HepG2 (cell line): ENCODE measurements around the gene SLCO2B1. TPM values are rescaled to one million over a fixed set of nuclear protein-coding genes. Genes with fewer than 3 reads are reported as not detected.

Source experiments
- CCDC6 ChIP-seq: sonication (generic); formaldehyde crosslinking; IDR thresholded peaks from 2 replicates; pipeline ENCODE4 v1.8.1; 2022; ENCODE audit warnings: mild to moderate bottlenecking, missing genetic modification reagents, moderate library complexity
- GMEB1 ChIP-seq: sonication (generic); formaldehyde crosslinking; IDR thresholded peaks from 2 replicates; pipeline ENCODE4 v1.5.1; 2020; ENCODE audit warnings: missing genetic modification reagents, mild to moderate bottlenecking, borderline replicate concordance
- HOMEZ ChIP-seq: IDR thresholded peaks from 2 replicates; pipeline ENCODE4 v1.6.1; 2016; ENCODE audit warnings: low read depth
- HOXA9 ChIP-seq: sonication (generic); formaldehyde crosslinking; IDR thresholded peaks from 2 replicates; pipeline ENCODE4 v1.8.1; 2022; ENCODE audit warnings: missing genetic modification reagents, mild to moderate bottlenecking, moderate library complexity, borderline replicate concordance
- IRX3 ChIP-seq: sonication (generic); formaldehyde crosslinking; IDR thresholded peaks from 2 replicates; pipeline ENCODE4 v1.8.1; 2023; ENCODE audit warnings: mild to moderate bottlenecking, low read depth, missing genetic modification reagents, borderline replicate concordance
- RBM39 ChIP-seq: fragments of 200-400 bp; formaldehyde crosslinking; IDR thresholded peaks from one replicate; pipeline ENCODE4 v1.6.1; 2018; ENCODE audit warnings: antibody characterized with exemption, mild to moderate bottlenecking, low read depth, low read length; ENCODE audit not compliant: poor library complexity, severe bottlenecking
- TERF1 ChIP-seq: sonication (generic); formaldehyde crosslinking; IDR thresholded peaks from 2 replicates; pipeline ENCODE4 v1.8.0; 2022; ENCODE audit warnings: mild to moderate bottlenecking, missing genetic modification reagents, moderate library complexity
- THAP11 ChIP-seq: IDR thresholded peaks from 2 replicates; pipeline ENCODE4 v1.6.1; 2016; ENCODE audit warnings: missing biosample characterization, missing genetic modification reagents
- TOPORS ChIP-seq: sonication (generic); formaldehyde crosslinking; IDR thresholded peaks from 2 replicates; pipeline ENCODE4 v1.8.0; 2023; ENCODE audit warnings: mild to moderate bottlenecking, missing genetic modification reagents
- YY1 ChIP-seq: IDR thresholded peaks from 2 replicates; pipeline ENCODE4 v1.6.1; 2011; ENCODE audit warnings: low read length, low read depth, moderate library complexity, mild to moderate bottlenecking; ENCODE audit not compliant: insufficient read depth, insufficient replicate concordance
- ZBTB49 ChIP-seq: sonication (generic); formaldehyde crosslinking; IDR thresholded peaks from 2 replicates; pipeline ENCODE4 v1.4.0; 2020; ENCODE audit warnings: missing genetic modification reagents, borderline replicate concordance
- ZFP82 ChIP-seq: sonication (generic); formaldehyde crosslinking; IDR thresholded peaks from 2 replicates; pipeline ENCODE4 v1.5.1; 2020; ENCODE audit warnings: mild to moderate bottlenecking, missing genetic modification reagents, borderline replicate concordance
- ZNF329 ChIP-seq: sonication (generic); formaldehyde crosslinking; IDR thresholded peaks from 2 replicates; pipeline ENCODE4 v1.9.0; 2021; ENCODE audit warnings: low read depth, mild to moderate bottlenecking, missing genetic modification reagents
- ZNF383 ChIP-seq: sonication (generic); formaldehyde crosslinking; IDR thresholded peaks from 2 replicates; pipeline ENCODE4 v1.4.0; 2020; ENCODE audit warnings: missing genetic modification reagents, mild to moderate bottlenecking, borderline replicate concordance
- ZNF607 ChIP-seq: sonication (generic); formaldehyde crosslinking; IDR thresholded peaks from 2 replicates; pipeline ENCODE4 v1.5.1; 2020; ENCODE audit warnings: missing genetic modification reagents, mild to moderate bottlenecking, borderline replicate concordance
- ZNF644 ChIP-seq: IDR thresholded peaks from 2 replicates; pipeline ENCODE4 v1.6.1; 2016; ENCODE audit warnings: low read depth
- ZNF709 ChIP-seq: sonication (generic); formaldehyde crosslinking; IDR thresholded peaks from 2 replicates; pipeline ENCODE4 v1.5.0; 2020; ENCODE audit warnings: mild to moderate bottlenecking, missing genetic modification reagents
- polyA plus RNA-seq, 8 experiments: library from polyadenylated mRNA; depleted of rRNA in 3 of 8; stranded (reverse) in 7 of 8; unstranded in 1 of 8; fragments of >200 nt; fragmentation: Illumina TruSeq in 4 of 8; extraction: Trizol in 4 of 8; gene quantifications; 2 replicates each; pipeline versions ENCODE4 v1.2.1 to v1.2.3, GENCODE V29; 2011 to 2016; ENCODE audit warnings: low read depth in 4 of 8, missing spikeins in 1 of 8, mixed read lengths in 1 of 8; ENCODE audit not compliant: insufficient read depth in 1 of 8
- total RNA-seq, 5 experiments: library from RNA; depleted of rRNA; stranded (reverse); fragments of >200 nt; fragmentation: Illumina TruSeq; extraction: Trizol; gene quantifications; 2 replicates each; pipeline ENCODE4 v1.2.3, GENCODE V29; 2016; ENCODE audit warnings: low read depth in 1 of 5
- TF ChIP-seq, protein P1 (sequence below): sonication (generic); formaldehyde crosslinking; IDR thresholded peaks from 2 replicates; pipeline ENCODE4 v1.4.0; 2020; ENCODE audit warnings: mild to moderate bottlenecking, missing genetic modification reagents
- TF ChIP-seq, protein P2 (sequence below): sonication (generic); formaldehyde crosslinking; IDR thresholded peaks from 2 replicates; pipeline ENCODE4 v1.4.0; 2020; ENCODE audit warnings: missing genetic modification reagents

Gene SLCO2B1
- total and polyA plus RNA-seq, 2 of the 13 experiments (the other 11 are each of a cell fraction or from before 2014, with no cell fraction given) = 15.3 to 19.8 TPM

DNA sequence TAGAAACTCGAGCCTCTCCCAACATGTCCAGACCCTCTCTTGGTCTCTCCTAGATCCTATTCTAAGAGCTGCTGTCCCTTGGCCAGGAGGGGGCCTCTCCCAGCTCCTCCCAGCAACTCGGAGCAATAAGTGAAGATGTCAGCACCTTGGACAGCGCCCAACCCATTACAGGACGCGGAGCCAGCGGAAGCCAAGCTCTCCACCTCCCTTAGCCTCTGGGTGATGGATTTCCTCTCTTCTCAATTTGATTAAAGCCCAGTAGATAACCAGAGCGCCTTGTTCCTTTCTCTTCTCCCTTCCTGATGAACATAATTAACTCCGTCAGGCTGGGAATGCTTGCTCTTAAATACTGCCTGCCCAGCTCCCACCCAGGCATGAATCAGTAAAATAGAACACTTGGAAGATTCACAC is 63.5 kb downstream of the SLCO2B1 start (continued):
- TF ChIP-seq THAP11 = peak; percentile 77
- TF ChIP-seq TOPORS (CRISPR knock-in tag) = no peak
- no peak for TF ChIP-seq RBM39
- peak; percentile 63; the same call in 1 of the 2 replicates for TF ChIP-seq HOMEZ
- no peak for TF ChIP-seq ZFP82 (CRISPR knock-in tag)
- TF ChIP-seq ZBTB49 (CRISPR knock-in tag) = peak; percentile 98
- TF ChIP-seq ZNF383 (CRISPR knock-in tag) = no peak
- no peak for TF ChIP-seq GMEB1 (CRISPR knock-in tag)
- peak; percentile 83; the same call in 1 of the 2 replicates for TF ChIP-seq IRX3 (CRISPR knock-in tag)
- TF ChIP-seq ZNF644 (CRISPR knock-in tag) = peak; percentile 85
- TF ChIP-seq ZNF607 (CRISPR knock-in tag) = peak; percentile 96
- peak; percentile 89; the same call in 1 of the 2 replicates for TF ChIP-seq ZNF709 (CRISPR knock-in tag)
- peak; percentile 94 for TF ChIP-seq CCDC6 (CRISPR knock-in tag)
- TF ChIP-seq HOXA9 = peak; percentile 64; the same call in 1 of the 2 replicates
- peak; percentile 90 for TF ChIP-seq ZNF329 (CRISPR knock-in tag)
- no peak for TF ChIP-seq TERF1
- TF ChIP-seq, protein P1, sequence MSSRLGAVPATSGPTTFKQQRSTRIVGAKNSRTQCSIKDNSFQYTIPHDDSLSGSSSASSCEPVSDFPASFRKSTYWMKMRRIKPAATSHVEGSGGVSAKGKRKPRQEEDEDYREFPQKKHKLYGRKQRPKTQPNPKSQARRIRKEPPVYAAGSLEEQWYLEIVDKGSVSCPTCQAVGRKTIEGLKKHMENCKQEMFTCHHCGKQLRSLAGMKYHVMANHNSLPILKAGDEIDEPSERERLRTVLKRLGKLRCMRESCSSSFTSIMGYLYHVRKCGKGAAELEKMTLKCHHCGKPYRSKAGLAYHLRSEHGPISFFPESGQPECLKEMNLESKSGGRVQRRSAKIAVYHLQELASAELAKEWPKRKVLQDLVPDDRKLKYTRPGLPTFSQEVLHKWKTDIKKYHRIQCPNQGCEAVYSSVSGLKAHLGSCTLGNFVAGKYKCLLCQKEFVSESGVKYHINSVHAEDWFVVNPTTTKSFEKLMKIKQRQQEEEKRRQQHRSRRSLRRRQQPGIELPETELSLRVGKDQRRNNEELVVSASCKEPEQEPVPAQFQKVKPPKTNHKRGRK (CRISPR knock-in tag) = no peak
- TF ChIP-seq, protein P2, sequence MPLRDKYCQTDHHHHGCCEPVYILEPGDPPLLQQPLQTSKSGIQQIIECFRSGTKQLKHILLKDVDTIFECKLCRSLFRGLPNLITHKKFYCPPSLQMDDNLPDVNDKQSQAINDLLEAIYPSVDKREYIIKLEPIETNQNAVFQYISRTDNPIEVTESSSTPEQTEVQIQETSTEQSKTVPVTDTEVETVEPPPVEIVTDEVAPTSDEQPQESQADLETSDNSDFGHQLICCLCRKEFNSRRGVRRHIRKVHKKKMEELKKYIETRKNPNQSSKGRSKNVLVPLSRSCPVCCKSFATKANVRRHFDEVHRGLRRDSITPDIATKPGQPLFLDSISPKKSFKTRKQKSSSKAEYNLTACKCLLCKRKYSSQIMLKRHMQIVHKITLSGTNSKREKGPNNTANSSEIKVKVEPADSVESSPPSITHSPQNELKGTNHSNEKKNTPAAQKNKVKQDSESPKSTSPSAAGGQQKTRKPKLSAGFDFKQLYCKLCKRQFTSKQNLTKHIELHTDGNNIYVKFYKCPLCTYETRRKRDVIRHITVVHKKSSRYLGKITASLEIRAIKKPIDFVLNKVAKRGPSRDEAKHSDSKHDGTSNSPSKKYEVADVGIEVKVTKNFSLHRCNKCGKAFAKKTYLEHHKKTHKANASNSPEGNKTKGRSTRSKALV = peak; percentile 89
- no peak for TF ChIP-seq YY1
